ENCODE measurements around the gene WSB1.
A peak's percentile ranks its signal among the peaks of the same experiment; 100 is the strongest.

Gene WSB1

DNA sequence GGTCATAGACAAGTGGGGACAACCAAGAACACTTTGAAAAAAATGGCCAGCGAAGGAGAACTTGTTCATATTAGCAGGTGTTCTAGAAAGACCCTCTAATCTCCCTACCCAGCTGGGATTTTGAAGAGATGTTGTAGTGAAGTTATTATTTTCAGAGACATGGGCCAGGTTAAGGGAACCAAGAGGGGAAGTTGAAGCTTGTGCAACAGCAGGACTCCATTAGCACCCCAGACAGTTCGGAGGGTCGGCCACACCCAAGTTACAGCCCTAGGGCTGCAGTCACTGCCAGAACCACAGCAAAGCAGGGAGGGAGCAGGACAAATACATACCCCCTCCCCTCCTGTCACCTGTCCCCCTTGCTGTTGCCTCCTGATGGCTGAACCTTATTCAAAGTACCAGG is 42.3 kb downstream of the WSB1 start:
- no peak overlapping the region for H3K4me3 ChIP-seq (ENCODE audit: low read depth, low read length)

DNA sequence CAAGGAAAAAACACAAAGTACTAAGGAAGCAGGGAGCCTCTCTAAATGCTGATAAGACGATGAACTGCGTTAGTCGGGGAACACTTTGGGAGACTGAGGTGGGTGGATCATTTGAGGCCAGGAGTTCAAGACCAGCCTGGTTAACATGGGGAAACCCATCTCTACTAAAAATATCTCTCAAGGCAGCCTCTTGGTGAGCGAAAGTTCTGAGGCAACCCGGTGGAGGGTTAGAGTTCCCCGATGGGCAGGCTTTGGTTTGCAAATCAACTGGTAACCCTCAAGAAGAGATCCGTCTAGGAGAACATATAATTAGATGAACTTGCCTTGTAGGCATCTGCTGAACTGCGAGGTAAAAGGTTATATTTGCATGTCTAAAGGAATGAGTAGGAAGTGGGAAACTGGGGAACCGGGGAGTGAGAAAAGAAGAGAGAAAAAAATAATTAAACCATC is 44.6 kb downstream of the WSB1 start:
- no peak overlapping the region for H3K4me3 ChIP-seq (ENCODE audit: low read depth, low read length)

DNA sequence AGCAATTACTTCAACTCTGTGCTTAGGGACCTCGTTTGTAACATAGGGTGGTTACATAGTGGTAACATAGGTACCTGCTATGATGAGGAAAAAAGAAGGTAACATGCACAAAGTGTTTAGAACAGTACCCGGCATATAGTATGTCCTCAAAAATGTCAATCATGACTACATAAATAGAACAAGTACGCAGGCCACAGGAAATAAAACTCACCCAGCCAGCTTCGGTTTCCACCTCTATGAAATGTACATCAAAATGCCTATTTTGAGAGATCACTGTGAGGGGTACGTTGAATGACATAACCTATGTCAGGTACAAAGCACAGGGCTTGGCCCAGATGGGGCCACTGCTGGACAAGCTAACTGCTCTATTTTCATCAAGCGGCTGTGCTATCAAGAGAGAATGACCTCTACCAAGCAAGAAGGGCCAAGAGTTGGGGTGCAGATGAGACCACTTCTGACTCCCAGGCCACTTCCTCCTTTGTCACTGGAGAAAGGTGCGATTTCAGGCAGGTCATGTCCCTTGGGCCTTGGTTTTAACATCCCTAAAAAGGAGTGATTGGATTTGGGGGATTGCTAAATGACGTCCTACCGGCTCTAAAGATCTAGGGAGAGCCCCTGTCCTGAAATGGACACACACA is 45.4 kb downstream of the WSB1 start:
- H3K4me3 ChIP-seq (ENCODE audit: low read depth, low read length): no peak overlapping the region

DNA sequence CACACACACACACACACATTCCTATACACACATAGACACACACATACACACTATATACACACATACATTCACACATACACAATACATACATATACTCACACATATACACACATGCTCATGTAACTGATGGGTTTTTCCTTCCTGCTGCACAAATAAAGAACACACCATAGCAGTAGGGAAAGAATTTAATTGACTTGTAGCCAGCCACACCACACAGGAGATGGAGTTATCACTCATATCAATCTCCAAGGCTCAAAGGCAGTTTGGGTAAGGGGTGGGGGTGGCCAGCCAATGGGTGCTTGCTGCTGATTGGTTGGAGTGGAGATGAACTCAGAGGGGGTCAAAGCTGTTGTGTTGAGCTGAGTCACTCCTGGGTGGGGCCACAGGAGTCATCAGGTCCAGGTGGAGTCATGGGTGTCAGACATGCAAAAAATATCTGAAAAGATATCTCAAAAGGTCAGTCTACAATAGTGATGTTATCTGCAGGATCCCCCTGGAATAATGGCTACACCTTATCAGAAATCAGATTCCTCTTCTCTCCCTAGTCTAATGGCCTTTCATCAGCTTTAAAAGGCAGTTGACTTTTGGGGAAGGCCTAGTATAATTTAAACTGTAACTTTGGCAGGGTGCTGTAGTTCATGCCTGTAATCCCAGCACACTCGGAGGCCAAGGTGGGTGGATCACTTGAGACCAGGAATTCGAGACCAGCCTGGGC is 46.1 kb downstream of the WSB1 start:
- no peak overlapping the region for H3K4me3 ChIP-seq (ENCODE audit: low read depth, low read length)

DNA sequence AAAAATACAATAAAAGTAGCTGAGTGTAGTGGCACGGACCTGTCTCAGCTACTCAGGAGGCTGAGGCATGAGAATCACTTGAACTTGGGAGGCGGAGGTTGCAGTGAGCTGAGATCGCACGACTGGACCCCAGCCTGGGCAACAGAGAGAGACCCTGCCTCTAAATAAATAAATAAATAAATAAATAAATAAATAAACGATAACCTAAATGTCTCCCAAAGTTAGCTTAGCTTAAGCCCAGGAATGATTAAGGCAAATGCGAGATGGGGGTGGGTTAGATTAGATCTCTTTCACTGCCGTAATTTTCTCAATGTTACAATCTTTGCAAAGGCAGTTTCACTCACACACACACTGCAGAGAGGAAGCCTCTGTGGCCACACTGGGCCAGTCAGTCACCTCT is 46.7 kb downstream of the WSB1 start:
- H3K4me3 ChIP-seq (ENCODE audit: low read depth, low read length): no peak overlapping the region

DNA sequence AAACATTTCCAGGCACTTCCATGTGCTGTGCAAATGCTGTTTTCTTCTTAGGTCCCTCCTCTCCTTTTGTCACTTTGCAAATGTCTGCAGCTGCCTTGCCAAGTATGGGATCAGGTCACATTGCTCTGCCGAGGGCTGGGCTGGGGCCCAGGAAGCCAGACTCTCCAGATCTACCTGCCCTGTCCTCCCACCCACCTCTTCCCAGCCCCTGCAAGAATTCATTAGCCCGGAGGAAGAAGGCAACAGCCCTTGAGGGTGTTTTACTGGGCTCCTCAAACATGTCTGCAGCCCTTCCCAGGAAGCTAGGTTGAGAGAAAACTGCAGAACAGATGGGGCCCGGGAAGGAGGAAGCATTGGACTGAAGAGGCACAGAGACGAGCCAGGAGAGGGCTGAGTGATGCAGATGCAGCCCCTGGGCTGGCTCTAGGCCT is 47.1 kb downstream of the WSB1 start:
- no peak overlapping the region for H3K4me3 ChIP-seq (ENCODE audit: low read depth, low read length)

DNA sequence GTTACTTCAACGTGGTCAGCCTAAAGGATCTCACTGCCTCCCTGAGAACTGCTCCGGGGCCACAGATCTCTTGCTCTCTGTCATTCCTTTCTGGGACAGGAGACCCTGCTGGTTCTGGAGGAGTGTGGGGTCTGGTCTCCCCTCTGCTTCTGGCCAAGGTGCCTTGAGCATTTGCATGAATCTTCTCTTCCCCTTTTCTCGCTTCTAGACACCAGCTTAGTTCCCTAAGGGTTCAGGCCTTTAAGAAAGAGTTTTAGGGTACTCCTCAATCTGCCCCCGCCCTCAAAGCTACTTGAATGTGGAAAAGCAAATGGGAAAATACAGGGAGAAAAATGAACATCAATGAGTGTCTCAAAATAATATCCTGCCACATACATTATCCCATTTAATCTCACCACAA is 48.1 kb downstream of the WSB1 start:
- no peak overlapping the region for H3K4me3 ChIP-seq (ENCODE audit: low read depth, low read length)

DNA sequence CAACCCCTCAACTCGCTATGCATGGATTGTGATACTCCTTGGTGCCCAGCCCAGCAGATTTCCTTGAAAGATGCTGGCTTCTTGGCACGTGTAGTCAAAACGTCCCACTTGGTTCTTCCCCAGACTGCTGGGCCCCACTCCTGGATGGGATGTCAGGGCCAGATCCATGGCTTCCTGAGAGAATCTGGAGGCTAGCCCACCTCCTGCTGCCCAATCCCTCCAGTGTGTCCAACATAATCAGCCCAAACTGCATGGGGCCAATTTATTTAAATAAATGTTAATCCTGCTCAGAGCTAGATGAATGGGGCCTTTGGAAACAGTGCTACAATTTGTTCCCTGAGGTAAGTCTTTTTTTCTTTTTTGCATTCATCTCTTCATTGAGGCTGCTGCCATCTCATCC is 49.4 kb downstream of the WSB1 start:
- H3K4me3 ChIP-seq (ENCODE audit: low read depth, low read length): no peak overlapping the region

DNA sequence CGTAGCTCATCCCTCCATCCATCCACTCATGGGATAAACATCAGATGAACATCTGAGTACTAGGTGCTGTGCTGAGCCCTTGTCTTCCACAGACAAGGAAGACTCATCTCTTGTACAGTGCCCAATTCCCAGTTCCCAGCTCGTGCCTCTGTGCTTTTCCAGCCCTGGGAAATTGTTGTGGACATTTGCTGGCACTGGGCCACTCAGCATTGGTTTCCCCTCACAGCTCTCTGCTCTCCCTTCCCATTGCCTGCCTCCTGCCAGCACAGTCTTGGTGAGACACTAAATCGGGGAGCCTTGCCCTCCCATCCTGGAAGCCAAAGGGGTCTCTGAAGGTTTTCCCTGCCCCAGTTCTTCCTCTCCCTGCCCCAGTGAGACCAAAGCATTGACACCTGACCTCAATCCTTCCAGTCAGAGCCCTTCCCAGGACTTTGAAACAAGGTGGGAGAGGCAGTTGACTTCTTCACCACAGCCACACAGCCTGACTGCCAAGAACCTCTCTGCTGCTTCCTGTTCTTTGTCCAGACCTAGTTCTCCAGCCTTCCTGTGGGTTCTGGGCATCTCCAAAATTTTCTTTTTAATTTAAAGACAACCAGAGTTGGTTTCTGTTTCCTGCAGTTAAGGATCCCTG is 50.2 kb downstream of the WSB1 start:
- no peak overlapping the region for H3K4me3 ChIP-seq (ENCODE audit: low read depth, low read length)

DNA sequence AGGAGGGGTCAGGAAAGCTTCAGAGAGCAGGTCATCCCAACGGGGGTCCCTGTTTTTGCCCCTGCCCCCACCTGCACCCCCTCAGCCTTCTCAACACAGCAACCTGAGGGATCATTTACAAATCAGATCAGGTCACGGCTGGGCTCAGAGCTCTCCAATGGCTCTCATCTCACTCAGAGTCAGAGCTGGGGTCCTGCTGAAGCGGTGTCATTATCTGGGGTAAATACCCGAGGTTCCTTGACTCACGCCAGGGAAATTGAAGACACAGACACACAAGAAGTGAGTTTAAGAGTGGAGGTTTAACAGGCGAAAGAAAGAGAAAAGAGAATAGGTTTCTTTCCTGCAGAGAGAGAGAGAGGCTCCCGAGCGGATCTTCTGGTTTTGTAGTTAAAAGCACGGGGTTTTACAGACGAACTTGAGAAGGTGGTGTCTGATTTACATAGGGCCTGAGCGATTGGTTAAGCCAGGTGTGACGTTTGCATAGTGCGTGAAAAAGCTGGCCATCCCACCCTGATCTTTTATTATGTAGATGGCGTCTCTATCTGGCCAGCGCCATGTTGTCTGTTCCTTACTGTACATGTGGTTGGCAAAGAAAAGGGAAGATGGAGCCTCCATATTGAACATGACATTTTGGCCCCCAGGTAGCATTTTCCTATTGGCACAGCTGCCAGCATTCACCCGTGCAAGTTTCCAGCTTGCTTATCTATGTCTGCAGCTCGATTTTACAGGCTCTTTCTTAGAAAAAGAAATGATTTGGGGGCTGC is 51.4 kb downstream of the WSB1 start:
- H3K4me3 ChIP-seq (ENCODE audit: low read depth, low read length): peak overlapping the region; percentile 29

DNA sequence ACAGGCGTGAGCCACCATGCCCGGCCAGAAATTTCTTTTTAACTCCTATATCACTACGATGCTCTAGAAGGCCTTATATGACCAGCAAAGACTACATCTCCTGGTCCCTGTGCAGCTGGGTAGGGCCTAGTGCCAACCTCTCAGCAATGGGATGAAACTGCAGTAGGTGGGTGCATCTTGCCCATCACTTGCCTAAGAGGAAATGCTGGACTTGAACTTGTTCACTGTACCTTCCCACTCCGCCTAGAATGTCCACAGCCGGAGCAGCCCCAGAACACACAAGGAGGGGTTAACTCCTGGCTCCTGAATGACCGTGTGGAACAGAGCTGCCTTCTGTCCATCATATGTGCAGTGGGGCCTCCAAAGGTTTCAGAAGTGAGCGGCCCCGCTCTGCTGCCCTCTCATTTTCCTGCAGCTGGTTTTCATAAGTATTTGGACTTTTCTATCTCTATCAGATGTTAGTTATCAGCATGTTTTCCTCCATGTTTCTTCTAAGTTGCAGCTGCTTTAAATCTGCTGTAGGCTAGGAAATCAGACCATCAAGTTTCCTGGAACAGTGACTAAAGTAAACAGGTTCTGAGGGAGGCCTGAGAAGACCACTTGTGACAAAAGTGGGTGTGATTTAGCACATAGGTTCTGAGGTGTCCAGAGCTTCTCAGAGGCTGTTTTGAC is 52.5 kb downstream of the WSB1 start:
- H3K4me3 ChIP-seq (ENCODE audit: low read depth, low read length): no peak overlapping the region

DNA sequence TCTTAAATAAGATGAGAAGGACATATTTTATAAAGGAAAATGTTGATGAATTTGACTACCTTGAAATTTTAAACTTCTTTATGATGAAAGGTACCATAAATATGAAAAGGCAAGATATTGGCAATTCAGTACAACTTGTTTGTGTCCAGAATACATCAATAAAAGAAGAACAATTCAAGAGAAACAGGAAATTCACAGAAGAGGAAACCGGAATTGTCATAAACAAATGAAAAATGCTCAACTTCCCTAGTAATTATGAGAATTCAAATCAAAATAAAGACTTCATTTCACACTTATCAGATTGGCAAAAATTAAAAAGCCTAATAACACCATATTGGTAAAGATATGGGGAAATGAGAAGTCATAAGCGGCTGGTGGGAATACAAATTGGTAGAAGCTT is 54.3 kb downstream of the WSB1 start:
- H3K4me3 ChIP-seq (ENCODE audit: low read depth, low read length): no peak overlapping the region

DNA sequence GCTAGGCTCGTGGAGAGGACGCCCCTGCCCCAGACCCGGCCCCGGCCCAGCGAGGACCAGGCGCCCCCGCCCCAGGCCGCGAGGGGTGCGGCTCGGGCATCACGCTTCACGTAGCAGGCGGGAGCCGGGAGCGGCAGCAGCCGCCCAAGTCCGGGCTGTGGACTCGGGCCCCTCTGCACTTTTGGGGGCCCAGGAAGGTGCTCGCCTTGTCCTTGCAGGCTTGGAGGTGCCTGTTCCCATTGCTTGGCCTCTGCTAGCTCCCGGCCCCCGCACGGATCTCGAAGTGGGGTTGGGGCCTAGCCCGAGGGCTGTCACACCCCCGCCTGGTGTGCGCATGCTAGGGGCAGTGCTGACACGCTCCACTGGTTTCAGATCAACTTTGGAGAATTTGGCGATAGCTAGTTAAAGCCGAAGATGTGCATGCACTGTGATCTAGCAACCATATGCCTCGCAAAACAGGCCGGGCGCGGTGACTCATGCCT is 55.7 kb downstream of the WSB1 start:
- peak overlapping the region; percentile 13 for H3K4me3 ChIP-seq (ENCODE audit: low read depth, low read length)

DNA sequence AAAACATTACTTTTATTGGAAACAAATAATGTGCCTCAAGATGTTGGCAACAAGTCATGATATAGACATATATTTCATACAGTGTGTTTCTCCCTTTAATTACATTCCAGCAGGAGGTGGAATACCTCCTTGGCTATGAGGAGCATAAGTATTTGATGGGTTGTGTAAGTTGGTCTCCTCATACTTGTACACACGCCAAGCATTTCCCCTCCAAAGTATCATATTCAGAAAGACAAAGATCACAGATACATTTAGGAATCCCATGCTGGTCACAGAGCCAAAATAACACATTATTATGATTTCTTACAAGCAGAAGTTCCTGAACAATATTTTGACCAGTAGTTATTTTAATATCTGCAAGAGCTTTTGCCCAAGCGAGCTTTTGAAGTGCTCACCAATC is 57.8 kb downstream of the WSB1 start:
- H3K4me3 ChIP-seq (ENCODE audit: low read depth, low read length): no peak overlapping the region

DNA sequence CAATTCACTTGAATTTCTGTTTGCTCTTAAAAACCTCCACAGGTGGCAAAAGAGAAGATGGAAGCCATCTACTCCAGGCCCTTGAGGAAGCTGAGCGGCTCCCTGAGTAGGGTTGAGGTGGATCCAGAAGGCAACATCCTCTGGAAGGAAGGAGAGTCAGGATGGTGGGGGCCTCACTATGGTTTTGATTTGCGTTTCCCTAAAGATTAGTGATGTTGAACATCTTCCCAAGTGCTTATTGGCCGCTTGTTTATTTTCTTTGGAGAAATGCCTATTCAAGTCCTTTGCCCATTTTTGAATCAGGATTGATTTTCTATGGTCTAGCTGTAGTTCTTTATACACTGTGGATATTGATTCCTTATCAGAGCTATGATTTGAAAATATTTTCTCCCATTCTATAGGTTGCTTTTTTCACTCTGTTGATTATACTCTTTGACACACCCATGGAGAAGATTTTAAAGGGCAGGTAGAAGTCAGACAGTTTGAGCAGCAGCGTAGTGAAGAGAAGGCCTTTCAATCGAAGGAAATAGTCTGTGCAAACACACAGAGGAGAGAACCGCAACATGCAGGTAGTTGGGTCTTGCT is 58.6 kb downstream of the WSB1 start:
- no peak overlapping the region for H3K4me3 ChIP-seq (ENCODE audit: low read depth, low read length)

DNA sequence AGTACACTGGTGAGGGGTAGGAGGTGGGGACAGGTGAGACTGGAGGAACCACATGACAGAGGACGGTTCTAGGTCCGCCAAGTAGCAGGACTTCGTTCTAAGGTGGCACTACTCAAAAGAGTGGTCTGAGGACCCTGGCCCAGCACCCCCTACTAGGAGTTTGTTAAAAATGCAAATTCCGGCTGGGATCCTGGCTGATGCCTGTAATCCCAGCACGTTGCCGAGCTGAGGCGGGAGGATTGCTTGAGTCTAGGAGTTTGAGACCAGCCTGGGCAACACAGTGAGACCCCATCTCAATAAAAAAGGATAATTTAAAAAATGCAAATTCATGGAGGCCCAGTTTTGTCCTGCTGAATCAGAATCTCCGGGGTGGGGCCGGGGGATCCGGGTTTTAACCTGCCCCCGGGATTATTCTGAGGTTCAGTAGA is 59.1 kb downstream of the WSB1 start:
- H3K4me3 ChIP-seq (ENCODE audit: low read depth, low read length): peak overlapping the region; percentile 54

DNA sequence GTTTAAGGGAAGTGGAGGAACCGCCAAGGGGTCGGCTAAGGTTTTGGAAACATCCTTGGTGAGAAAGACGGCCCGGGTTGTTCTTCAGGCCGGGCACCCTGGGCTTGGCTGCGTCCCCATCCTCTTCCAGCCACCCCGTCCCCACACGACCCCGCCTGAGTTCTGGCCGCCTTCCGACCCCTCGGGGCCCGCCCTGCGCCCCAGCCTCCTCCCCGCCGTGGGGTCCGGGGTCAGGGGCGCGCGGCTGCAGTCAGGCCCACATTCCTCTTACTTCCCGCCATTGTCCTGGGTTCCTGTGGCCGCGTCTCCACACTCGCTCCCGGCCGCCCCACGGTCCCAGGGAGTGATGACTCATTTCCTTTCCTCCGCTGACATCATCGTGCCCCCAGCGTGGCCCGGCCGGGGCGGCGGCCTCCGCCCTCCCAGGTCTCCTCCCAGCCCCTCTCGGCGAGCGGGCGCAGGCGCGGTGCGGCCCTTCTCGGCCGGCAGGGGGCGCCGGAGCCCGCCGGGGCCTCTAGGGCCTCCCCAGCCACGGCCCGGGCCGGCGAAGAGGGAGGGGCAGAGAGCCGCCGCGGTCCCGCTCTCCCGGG is 59.6 kb downstream of the WSB1 start:
- H3K4me3 ChIP-seq (ENCODE audit: low read depth, low read length): peak overlapping the region; percentile 54

DNA sequence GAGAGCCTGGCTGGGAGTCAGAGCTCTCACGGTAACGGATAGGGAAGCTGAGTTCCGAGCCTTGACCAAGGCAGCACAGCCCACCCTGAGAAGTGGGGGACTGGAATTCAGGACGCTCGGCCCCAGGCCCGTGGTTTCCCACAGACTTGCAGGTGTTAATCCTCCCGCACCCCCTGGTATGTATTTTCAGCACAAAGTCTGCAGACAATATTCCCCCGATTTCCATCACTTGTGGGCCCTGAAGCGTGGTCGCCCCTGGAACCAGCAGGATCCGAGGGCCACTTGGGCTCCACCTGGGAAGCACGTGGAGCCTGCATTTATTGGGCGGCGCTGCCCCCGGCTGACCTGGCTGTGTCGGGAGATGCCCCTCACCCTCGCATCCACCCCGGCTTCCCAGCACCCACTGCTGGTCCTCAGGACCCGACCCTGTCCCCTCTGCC is 60.2 kb downstream of the WSB1 start:
- H3K4me3 ChIP-seq (ENCODE audit: low read depth, low read length): peak overlapping the region; percentile 6

DNA sequence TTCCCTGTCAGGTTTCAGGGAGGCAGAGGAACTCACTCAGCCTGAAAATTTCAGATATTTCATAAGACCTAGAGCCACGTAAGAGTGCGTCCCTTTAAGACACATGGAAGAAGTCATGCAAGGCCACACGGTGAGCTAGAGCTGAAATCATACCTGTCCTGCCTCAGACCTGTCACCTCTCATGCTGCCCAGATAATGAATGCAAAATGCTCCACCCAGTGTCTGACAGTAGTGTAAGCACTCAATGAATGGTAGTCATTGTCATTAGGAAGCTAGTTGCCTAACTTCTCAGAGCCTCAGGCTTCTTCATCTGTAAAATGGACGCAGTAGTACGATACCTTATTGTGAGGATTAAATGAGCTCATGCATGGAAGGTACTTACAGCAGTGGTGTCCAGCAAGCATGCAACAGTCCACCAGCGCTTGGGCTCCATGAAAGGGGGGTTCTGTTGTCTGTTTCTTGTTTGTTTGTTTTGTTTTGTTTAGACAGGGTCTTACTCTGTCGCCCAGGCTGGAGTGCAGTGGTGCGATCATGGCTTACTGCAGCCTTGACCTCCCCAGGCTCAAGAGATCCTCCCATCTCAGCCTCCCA is 60.7 kb downstream of the WSB1 start:
- no peak overlapping the region for H3K4me3 ChIP-seq (ENCODE audit: low read depth, low read length)

DNA sequence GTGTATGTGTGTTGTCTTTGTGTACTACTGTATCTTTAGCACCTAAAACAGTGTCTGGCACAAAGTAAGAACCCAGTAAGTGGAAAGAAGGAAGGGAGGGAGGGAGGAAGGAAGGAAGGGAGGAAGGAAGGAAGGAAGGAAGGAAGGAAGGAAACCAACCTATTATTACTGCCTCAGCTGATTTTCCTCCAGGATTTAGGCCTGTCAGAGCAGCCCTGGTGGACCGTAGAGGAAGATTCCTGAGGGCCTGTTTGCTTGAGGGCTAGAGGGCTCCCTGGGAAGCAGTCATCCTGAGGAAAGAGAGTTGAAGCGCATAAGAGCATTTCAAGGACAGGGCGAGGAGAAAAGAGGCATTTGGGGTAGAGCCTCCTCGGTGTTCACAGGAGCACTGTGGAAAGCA is 61.5 kb downstream of the WSB1 start:
- no peak overlapping the region for H3K4me3 ChIP-seq (ENCODE audit: low read depth, low read length)

Measured in iPS-11a (cell line).